Fibroblast of mammary gland (primary cell): ENCODE measurements around the gene DEAF1.

Experiments
- DNase-seq: peaks from one replicate; pipeline ENCODE4 v3.0.0-alpha.2; 2010; ENCODE audit warnings: low read depth
- H3K4me3 ChIP-seq: 2 replicates; pipeline ENCODE4 v1.5.1; 2011; ENCODE audit warnings: low read depth, mild to moderate bottlenecking, low read length, moderate library complexity; ENCODE audit not compliant: control insufficient read depth
- TF ChIP-seq, protein P1 (sequence below): conservative IDR thresholded peaks from 2 replicates; pipeline ENCODE4 v1.5.1; 2011; ENCODE audit warnings: low read depth, low read length, inconsistent platforms; ENCODE audit not compliant: control insufficient read depth, insufficient read depth

The DEAF1 gene

DNA sequence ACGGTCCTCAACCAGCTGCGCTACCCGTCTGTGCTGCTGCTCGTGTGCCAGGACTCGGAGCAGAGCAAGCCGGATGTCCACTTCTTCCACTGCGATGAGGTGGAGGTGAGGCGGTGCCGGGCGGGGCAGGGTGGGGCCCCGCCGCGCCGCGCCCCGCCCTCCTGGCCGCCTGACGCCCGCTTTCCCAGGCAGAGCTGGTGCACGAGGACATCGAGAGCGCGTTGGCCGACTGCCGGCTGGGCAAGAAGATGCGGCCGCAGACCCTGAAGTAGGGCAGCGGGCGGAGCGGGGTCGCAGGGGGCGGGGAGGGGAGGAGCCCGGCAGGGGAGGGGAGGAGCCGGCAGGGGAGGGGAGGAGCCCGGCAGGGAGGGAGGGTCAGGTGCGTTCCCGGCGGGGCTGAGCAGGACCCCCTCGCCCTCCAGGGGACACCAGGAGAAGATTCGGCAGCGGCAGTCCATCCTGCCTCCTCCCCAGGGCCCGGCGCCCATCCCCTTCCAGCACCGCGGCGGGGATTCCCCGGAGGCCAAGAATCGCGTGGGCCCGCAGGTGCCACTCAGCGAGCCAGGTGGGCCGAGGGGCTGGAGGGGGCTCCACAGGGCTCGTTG lies 25.7 kb upstream of the DEAF1 start:
- no peak for DNase-seq
- TF ChIP-seq, protein P1, sequence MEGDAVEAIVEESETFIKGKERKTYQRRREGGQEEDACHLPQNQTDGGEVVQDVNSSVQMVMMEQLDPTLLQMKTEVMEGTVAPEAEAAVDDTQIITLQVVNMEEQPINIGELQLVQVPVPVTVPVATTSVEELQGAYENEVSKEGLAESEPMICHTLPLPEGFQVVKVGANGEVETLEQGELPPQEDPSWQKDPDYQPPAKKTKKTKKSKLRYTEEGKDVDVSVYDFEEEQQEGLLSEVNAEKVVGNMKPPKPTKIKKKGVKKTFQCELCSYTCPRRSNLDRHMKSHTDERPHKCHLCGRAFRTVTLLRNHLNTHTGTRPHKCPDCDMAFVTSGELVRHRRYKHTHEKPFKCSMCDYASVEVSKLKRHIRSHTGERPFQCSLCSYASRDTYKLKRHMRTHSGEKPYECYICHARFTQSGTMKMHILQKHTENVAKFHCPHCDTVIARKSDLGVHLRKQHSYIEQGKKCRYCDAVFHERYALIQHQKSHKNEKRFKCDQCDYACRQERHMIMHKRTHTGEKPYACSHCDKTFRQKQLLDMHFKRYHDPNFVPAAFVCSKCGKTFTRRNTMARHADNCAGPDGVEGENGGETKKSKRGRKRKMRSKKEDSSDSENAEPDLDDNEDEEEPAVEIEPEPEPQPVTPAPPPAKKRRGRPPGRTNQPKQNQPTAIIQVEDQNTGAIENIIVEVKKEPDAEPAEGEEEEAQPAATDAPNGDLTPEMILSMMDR = no peak
- no peak overlapping the region for H3K4me3 ChIP-seq

DNA sequence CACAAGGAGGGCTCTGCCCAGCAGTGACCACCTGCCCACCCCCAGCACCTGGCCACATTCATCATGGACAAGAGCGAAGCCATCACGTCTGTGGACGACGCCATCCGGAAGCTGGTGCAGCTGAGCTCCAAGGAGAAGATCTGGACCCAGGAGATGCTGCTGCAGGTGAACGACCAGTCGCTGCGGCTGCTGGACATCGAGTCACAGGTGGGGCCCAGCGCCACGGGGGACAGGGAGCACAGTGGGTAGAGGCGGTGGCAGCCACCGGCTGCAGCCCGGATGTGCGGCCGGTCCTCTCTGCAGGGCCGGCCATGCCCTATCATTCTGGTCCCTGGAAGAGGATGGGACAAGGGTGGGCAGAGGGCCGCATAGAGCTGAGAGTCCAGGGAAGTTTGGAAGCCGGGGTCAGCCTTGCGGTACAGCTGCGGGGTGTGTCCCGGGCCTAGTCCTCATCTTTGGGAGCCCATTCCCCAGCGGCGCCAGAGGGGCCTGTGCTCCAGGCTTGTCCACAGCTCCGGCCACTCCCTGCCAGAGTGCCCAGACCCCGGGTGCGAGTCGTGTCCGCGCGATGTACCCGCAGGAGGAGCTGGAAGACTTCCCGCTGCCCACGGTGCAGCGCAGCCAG lies 25.1 kb upstream of the DEAF1 start:
- no peak for DNase-seq
- TF ChIP-seq, protein P1 = no peak
- H3K4me3 ChIP-seq = no peak overlapping the region

DNA sequence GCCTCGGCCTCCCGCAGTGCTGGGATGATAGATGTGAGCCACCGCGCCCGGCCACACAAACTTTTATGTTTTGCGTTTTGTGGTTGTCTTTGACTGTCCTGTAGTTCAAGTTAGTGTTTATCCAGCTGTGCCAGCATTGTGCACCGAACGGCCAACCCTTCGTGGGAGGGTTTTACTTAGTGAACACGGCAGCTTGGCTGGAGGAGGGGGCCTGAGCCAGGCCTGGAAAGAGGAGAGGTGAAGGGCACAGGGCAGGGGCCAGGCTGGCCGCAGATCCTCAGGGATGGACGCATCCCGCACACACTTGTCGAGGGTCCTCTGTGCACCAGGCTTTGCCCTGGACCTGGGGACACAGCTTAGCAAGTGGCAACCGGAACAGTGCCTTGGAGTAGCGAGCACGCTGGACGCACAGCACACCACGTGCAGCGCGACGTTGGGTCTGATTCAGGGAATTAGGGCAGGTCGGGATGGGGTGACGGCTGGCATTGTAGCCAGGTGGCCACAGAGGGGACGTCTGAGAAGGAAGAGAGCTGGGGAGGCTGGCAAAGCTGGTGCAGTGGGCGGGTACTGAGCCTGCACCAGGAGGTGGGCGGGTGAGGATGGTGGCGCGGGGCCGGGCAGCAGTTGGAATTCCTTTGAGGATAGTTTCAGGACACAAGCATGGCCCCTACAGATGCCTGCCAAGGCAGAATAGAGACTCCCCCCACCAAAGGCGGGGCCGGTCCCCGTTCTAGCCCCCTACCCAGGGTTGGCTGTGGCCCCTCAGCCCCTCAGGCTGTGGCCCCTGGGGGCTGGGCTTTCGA lies 24.4 kb upstream of the DEAF1 start:
- TF ChIP-seq, protein P1 = no peak
- no peak for DNase-seq
- H3K4me3 ChIP-seq = no peak overlapping the region

DNA sequence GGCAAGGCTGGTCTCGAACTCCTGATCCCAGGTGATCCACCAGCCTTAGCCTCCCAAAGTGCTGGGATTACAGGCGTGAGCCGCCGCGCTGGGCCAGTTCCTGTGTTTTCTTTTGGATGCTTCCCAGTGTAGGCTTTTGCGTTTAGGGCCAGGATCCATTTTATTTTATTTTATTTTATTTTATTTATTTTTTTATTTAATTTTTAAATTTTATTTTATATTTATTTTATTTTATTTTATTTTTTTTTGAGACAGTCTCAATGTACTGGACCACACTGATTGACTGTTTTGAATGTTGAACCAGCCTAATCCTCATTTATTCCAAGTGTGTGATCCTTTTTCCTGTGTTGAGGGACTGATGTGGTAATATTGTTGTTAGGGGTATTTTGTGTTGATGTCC lies 19.4 kb upstream of the DEAF1 start:
- TF ChIP-seq, protein P1 = no peak
- DNase-seq = no peak
- H3K4me3 ChIP-seq = no peak overlapping the region

DNA sequence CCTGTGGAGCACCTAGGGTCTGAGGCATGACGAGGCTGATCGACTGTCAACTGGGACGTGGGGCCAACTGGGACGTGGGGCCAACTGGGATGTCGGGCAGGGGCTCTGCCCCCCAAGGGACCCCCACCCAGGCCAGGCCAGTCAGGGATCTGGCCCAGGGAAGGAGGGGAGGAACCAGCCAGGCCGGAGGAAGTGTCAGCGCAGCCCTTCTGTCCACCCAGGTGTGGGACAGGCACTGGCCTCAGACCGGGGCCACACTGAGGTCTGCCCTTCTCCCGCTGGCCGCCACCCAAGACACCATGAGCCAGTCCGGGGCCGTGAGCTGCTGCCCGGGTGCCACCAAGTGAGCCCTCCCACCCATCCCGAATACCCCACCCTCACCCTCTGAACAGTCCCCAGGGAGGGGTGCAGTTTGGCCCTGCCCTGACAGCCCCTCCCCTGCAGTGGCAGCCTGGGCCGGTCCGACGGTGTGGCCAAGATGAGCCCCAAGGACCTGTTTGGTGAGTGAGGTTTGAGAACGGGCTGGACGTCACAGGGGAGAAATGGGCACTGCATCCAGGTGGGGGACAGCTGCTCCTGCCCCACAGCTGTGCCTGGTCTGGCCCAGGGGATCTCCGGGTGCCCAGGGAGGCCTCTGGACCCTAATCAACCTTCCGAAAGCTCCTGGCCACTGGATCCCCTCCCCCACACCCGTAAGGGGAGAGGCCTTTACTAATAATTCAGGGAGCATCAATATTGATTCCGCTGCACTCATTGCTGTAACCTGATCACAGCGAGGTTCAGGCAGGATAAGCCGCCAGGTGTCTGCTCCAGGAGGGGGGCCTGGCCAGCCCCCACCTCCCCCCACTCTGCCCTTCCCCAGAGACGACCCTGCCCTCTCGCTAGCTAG lies 14.3 kb upstream of the DEAF1 start:
- no peak for DNase-seq
- no peak overlapping the region for H3K4me3 ChIP-seq
- TF ChIP-seq, protein P1 = no peak

DNA sequence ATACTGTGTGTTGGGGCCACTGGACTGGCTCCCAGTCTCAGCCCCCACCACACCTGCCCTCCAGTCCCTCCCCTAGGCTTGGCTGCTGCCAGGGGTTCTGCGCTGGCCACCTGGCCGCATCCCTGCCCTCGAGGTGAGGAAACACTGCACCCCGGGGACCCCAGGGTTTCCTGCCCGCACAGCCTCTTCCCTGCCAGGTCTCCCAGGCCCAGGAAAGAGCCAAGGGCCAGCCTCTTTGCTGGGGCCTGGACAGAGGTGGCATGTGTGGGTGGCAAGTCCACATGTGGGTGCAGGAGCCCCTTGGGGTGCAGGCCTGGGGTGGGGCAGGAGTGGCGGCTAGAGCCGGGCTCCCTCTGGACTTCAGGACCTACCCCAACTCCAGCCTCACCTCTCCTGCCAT lies 13.5 kb upstream of the DEAF1 start:
- no peak overlapping the region for H3K4me3 ChIP-seq
- TF ChIP-seq, protein P1 = no peak
- no peak for DNase-seq
